ENCODE data around the gene TTC23.
"Not testable (repeated sequence)": the region's sequence is repeated elsewhere in the genome, so short reads cannot be mapped to it uniquely, and the experiment has no call there.

TTC23 gene

DNA sequence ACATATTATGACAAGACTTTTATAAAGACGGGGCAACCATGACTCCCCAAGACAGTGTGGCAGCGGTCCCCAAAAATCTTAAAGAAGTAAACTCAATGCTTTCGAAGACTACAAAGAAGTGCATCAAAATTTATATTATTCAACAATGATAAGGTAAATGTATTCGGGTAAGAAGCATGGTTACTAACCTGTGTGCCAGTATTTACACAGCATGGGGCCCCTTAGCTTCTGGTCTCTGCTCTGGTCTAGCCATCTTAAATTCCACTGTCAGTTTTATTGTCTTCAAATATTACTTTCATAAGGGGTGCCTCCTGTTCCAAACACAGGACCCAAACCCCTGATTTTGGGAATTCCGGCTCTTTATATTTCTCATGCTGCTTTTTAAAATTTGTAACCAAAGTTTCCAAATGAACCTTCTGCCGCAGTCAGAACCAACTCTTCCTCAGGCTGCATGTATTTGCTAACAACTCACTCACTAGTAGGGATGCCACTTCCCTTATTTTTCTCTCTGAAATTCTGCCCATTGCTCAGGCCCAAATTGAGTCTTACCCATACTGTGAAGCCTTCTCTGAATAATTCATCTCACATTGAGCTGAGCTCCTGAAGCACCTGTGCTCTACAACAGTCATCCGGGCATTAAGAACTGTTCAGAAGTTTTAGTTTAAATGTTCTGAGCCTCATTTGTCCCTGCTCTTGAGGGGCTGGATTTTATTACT, 1.2 kb downstream of the TTC23 start:
- peak; percentile 8 for DNase-seq

DNA sequence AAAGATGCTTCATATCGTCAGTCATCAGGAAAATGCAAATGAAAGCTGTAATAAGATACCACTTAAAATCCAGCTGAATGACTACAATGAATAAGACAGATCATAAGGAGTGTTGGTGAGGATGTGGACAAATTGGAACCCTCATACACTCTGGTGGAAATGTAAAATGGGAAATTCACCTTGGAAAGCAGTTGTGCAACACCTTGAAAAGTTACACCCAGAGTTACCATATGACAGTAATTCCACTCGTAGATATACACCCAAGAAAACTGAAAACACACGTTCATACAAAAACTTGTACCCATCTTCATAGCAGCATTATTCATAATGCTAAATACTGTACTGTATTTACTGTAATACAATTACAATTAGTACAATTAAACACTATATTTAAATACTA, 2.3 kb downstream of the TTC23 start:
- DNase-seq, result no peak

DNA sequence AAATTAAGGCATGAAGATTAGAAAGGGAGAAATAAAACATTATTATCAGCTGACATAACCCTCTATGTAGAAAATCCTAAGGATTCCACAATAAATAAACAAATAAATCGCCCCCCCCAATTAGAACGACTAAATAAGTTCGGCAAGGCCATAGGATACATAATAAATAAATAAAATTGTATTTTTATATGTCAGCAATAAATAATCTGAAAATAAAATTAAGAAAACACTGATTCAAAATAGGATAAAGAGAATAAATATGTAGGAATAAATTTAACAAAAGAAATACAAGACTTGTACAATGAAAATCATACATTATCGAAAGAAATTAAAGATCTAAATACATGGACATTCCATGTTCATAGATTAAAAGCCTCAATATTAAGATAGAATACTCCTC, 5.1 kb downstream of the TTC23 start:
- no peak for DNase-seq

DNA sequence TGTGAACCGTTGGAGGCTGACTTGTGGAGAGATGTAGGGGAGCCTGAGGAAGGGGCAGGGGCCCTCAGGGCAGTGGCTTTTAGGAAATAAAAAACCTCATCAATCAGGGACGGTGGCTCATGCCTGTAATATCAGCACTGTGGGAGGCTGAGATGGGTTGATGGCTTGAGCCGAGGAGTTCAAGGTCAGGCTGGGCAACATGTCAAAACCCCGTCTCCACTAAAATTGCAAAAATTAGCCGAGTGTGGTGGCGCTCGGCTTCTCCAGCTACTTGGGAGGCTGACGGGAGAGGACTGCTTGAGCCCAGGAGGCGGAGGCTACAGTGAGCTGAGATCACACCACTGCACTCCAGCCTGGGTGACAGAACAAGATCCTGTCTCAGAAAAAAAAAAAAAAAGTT, 7.6 kb downstream of the TTC23 start:
- DNase-seq, result no peak

DNA sequence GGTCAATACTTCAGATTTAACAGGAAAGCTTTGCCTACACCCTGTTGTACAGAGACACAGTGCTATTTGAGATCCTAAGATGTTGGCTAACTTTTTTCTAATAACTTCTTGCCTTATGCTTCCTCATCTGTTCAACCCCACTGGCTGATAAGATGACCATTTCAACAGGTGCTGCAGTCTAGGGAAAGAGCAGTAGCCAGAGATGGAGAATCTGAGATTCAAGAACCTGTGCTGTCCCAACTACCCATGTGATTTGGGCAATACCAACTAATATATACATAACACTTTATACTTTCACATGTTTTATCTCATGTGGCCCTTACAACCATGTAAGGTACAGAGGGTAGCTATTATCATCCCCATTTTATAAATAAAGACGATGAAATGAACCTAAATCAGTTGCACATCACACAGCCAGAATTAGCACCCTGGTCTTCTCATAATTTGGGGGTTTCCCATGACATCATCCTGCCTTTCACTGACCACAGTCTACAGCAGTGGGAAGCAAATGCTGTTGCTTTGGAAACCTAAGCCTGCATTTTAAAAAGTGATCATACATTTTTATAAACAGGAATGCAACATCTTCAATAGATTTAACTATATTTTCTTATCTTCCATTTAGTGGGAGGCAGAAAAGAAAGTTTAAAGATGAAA, 9.7 kb downstream of the TTC23 start:
- DNase-seq, result no peak

DNA sequence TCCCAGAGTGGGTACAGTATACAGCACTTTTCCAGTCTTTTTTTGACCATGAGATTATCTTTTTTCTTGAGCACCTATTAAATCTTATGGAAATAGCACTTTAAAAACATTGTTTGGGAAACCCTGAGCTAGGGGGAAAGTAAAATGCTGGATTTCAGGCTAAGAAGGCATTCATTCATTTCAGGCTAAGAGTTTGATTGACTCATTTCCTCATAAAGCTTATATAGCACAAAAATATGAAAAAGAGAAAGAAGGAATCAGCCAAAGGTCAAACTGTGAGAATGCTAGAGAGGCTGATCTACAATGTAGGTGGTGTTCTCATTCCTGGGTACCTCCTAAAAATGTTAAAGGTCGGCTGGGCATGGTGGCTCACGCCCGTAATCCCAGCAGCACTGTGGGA, 10.5 kb downstream of the TTC23 start:
- DNase-seq, result no peak

DNA sequence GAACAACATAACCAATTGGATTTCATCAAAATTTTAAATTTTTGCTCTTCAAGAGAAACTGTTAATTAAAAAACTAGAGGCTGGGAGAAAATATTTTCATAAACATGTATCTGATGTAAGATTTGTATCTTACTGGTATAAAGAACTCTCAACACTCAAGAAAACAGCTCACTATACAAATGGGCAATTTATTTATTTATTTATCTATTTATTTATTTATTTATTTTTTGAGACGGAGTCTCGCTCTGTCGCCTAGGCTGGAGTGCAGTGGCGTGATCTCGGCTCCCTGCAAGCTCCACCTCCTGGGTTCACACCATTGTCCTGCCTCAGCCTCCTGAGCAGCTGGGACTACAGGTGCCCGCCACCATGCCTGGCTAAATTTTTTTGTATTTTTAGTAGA, 15.2 kb downstream of the TTC23 start:
- DNase-seq, result not testable (repeated sequence)

DNA sequence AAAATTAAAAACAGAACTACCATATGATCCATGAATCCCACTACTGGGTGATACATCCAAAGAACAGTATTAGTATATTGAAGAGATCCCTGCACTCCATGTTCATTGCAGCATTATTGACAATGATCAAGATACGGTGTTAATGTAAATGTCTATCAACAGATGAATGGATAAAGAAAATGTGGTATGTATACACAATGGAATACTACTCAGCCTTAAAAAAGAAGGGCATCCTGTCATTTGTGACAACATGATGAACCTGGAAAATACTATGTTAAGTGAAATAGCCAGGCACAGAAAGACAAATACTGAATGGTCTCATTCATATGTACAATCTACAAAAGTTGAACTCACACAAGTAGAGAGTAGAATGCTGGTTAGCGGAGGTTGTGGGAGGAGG, 16.6 kb downstream of the TTC23 start:
- no peak for DNase-seq

DNA sequence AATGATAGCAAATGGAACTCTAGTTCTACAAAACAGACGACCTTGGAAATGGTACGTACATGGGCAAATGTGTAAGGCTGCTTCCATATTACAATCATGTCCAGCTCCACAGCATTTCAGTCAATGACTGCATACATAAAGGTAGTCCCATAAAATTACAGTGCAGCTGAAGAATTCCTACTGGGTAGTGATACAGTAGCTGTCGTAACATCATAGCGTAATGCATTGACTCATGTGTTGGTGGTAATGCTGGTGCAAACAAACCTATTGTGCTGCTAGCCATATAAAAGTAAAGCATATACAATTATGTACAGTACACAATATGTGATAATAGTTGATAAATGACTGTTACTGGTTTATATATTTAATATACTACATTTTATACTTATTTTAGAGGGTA, 18.5 kb downstream of the TTC23 start:
- no peak for DNase-seq

DNA sequence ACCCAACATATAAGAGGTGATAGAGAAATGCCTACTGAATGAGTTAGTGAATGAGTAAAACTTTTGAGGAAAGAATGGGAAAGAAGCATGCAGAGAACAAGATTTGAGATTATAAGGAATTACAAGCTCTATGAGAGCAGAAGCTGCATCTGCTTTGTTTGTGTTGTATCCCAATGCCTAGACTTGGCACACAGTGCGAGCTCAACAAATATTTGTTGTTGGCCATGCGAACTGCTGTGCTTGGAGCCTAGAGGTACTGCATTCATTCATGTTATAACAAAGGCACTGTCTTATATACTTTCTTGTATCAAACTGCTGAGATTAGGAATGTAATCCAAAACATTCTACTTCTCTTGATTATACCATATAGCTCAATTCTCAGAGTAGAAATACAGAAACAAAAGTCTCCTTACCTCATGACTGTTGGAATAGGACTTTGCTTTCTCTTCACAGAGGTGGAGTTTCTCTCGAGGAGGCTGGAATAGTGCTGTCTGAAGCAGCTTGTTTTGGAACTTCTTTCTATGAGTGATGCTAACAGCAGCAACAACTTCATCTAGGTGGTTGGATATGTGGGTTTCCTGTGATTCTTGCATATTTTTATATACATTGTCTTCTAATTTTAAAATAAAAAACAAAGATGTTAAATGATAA, 21.1 kb downstream of the TTC23 start:
- no peak for DNase-seq

DNA sequence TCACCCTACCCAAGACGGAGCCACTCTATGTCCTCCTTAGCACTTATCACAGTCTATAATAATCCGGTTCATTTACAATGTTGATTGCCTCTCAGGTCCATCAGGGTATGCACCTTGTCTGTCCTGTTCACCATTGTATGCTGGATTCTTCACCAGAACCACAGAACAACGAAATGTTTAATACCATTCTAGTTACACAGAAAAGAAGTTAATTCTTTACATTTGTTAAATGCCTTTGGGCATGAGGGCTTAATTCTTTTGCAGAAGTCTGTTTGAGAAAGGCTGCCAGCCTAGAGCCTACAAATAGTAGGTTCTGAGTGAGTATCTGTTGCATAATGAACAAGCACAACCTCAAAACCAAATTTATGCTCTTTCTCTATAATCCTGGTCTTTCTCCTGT, 22.6 kb downstream of the TTC23 start:
- no peak for DNase-seq

DNA sequence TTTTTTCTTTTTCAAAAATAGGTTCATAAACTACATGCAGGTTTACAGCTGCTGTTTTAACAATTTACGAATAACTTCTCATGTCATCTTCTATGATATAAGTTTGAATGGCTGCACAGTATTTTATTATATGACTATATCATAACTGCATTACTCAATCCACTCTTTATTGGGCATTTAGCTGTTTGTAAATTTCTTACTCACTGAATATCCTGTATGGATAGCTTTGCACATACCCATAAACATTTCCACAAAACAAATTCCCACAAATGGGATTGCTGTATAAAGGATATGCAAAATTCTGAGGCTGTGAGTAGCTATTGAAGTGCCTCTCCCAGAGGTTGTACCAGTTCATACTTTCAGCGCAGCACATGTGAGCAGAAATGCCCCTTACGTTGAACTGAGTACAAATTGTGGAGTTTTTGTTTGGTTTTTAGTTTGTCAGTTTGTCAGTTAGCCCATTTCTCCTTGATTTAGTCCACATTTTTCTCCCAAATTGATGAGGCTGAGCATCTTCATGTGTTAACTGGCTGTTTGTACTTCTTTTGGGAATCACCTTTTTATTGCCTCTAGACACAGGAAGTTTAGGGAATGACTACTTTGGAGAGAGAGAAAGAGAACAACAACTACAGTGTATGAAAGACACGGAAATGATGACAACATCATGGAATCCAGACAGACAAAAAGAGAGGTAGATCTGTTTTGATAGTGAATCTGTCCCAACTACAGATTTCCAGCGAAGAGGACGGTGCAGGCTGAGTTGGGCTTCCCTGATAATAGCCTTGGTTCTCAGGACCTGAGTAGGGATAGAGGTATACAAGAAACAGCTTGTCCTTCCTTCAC, 24.8 kb downstream of the TTC23 start:
- DNase-seq, result no peak

DNA sequence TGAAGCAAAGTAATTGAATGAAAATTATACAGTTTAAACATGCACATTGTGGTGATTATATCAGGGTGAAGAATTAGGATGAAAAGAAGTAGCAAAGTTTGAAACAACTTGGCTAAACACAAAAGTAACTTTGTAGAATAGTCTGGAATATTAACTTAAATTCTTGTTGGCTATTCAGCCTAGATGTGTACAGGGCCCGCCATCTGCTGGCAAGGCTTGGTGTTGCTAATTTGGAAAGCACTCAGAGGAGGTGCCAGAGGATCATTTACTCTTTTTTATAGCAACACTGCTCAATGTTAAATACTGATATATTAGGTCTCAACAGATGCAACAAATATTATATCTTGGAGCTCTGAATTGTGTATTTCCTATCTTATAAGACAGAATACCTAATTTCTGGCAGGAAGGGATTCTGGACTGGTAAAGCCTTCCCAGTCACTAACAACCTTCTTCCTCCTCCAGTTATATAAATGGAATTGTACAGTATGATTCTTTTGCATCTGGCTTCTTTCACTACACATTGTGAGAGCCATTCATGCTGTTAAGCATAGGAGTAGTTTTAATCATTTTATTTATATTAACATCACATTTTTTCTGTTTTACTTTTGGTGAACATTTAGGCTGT, 36.1 kb downstream of the TTC23 start:
- DNase-seq, result peak; percentile 77

DNA sequence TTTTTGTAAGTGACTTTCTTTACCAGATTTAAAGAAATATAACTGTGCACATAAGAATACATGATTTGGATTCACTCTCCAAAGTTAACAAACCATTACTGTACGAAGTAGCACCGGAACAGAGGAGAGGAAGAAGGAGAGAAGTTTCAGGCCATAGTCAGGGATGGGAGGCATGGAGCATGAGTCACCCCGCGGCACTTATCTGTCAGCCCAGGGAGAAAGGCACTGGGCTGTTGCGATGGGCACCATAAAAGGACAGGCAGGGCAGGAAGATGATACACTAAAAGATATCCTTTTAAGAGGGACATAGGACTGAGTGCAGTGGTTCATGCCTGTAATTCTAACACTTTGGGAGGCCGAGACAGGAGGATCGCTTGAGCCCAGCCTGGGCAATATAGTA, 37.0 kb downstream of the TTC23 start:
- no peak for DNase-seq

DNA sequence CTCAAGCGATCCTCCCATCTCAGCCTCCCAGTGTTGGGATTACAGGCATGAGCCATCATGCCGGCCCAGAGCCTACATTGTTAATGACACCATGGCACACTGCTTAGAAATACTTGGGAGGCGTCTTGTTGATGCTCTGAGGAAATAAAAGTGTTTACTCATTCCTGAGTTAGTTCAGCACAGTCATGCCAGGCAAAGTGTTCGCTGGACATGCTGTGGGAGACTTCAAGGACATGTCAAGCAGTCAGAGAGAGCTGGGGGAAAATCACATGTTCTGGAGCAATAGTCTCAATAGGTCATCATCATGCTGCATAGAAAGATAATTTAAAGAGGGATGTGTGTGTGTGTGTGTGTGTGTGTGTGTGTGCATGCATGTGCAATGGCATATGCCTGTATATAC, 37.5 kb downstream of the TTC23 start:
- DNase-seq, result no peak

DNA sequence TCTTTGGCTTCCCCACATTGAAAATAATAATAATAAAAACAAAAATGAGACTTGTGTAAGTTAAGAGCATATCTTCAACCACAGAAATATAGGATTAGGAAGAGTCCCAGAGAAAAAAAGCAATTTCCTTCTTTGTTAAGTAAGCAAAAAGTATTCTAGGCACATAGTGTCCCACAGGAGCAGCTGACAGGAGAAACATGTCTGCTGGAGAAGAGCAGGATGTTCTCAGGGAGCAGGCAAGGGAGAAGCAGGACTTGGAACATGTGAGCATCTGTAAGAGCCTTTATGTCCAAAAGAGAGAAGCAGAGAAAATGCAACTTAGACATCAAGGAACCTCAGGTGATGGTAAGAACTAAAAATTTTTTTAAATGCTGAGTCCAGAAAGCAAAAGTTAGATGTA, 39.0 kb downstream of the TTC23 start:
- DNase-seq, result no peak

DNA sequence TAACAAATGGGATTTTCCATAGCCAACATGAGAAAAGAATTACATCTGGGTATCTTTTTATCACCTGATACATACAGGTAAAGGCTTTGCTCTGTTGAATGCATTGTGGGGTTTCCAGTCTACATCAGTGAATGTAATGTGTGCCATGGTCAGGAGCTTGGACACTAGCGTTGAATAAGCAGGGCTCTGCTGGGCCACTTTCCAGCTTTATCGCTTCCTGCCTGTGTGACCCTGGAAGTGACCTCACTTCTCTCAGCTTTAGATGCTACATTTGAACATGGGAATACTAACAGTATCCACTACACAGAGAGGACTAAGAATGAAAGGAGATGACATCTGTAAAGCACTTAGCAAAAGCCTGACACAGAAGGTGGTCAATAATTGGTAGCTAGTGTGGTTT, 40.1 kb downstream of the TTC23 start:
- DNase-seq, result no peak

DNA sequence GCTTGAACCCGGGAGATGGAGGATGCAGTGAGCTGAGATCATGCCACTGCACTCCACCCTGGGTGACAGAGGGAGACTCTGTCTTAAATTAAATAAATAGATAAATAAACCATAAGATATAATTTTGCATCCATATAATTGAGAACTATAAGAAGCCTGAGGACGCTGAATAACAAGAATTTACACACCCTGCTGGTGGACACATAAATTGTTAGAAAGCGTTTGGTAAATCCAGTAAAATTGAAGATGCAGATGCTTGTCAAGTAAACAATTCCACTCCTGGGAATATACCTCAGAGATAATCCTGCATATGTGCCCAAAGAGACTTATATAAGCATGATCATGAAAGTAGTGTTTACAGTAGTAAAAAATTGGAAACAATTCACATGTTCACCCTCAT, 41.7 kb downstream of the TTC23 start:
- DNase-seq, result no peak

DNA sequence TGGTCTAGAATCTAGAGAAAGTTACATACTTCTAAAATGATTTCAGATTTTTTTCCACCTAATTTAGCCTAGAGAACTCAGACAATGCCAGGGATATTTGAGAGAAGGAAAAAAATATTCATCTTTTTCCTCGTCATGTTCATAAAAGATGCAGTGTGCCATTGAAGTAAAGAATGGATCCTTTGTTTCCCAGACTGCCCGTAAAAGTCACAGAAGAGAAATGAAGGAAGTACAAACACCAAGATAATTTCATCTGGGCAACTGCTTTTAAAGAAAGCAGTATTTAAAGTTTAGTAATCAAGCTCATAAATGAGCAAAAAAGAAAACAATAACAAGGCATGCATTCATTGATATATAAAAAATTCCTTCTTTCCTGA, 47.2 kb downstream of the TTC23 start:
- DNase-seq, result no peak

DNA sequence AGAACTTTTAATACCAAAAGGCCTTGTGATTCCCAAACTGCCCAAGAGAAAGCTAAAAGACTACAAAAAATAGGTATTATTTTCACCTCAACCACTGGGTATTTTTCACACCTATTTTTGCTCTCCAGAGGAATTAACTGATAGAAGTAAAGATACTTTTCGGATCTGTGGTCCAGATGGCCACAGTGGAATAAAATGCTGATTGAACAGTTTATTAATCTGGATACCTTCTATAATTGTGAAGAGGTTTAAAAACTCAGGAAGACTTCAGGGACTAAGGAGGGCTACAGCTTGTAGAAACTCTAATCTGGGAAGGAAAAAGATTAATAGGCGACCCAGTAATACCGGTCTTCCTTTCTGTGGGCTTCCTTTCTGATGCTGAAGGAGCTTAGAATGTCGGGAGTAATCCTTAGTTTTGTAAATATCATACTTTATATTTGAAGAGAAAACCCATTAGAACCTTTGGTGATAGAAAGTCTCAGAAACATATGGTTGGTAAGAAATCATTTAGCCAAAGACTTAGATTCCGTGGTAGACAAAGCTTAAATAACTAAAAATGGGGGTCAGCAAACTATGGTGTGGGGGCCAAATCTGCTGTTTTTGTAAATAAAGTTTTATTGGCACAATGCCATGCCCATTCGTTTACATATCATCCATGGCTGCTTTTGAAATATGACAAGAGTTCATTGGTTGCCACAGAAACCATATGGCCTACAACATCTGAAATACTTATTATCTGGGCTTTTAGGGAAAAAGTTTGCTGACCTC, 47.8 kb downstream of the TTC23 start:
- DNase-seq, result no peak

DNA sequence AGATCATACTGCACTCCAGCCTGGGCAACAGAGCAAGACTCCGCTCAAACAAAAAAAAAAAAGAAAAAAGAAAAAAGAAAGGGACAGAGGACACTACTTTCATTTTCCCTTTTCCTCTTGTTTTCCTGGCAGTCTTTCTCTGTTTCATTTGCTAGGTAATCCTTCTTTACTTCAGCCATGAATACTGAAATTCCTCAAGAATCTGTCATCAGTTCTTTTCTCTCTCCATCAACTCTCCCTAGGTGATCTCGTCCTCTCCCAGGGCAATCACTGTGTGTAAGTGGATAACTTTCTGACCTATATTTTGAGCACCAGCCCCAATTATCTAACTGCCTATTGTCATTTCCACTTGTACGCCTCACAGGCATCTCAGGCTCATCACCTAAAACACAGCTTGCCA, 51.5 kb downstream of the TTC23 start:
- no peak for DNase-seq

DNA sequence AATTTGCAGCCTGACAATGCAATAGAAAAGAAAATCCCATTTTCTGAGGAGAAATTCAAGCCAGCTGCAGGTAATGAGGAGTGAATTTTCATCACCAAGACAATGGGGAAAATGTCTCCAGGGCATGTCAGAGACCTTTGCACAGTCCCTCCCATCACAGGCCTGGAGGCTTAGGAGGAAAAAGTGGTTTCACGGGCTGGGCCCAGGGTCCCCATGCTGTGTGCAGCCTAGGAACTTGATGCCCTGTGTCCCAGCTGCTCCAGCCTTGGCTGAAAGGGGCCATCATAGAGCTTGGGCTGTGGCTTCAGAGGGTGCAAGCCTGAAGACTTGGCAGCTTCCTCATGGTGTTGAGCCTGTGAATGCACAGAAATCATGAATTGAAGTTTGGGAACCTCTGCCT, 57.2 kb downstream of the TTC23 start:
- not testable (repeated sequence) for DNase-seq

All from OCI-M1 (cell line).